ENCODE measurements around the gene MALAT1.
"Not testable (repeated sequence)": the region's sequence is repeated elsewhere in the genome, so short reads cannot be mapped to it uniquely, and the experiment has no call there.

The MALAT1 gene

DNA sequence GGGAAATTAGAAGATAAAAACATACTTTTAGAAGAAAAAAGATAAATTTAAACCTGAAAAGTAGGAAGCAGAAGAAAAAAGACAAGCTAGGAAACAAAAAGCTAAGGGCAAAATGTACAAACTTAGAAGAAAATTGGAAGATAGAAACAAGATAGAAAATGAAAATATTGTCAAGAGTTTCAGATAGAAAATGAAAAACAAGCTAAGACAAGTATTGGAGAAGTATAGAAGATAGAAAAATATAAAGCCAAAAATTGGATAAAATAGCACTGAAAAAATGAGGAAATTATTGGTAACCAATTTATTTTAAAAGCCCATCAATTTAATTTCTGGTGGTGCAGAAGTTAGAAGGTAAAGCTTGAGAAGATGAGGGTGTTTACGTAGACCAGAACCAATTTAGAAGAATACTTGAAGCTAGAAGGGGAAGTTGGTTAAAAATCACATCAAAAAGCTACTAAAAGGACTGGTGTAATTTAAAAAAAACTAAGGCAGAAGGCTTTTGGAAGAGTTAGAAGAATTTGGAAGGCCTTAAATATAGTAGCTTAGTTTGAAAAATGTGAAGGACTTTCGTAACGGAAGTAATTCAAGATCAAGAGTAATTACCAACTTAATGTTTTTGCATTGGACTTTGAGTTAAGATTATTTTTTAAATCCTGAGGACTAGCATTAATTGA lies 1.0 kb downstream of the MALAT1 start:
- no peak for DNase-seq

- peak; percentile 58 for DNase-seq
These were observed 1.7 kb downstream of the MALAT1 start for GRCh38 chr11:65500387-65501185.

- DNase-seq: no peak
These were observed 2.3 kb downstream of the MALAT1 start for GRCh38 chr11:65501186-65501471.

GRCh38 chr11:65501472-65502273 lies 2.8 kb downstream of the MALAT1 start:
- DNase-seq: no peak

GRCh38 chr11:65502274-65502554 lies 3.4 kb downstream of the MALAT1 start:
- DNase-seq: no peak

DNA sequence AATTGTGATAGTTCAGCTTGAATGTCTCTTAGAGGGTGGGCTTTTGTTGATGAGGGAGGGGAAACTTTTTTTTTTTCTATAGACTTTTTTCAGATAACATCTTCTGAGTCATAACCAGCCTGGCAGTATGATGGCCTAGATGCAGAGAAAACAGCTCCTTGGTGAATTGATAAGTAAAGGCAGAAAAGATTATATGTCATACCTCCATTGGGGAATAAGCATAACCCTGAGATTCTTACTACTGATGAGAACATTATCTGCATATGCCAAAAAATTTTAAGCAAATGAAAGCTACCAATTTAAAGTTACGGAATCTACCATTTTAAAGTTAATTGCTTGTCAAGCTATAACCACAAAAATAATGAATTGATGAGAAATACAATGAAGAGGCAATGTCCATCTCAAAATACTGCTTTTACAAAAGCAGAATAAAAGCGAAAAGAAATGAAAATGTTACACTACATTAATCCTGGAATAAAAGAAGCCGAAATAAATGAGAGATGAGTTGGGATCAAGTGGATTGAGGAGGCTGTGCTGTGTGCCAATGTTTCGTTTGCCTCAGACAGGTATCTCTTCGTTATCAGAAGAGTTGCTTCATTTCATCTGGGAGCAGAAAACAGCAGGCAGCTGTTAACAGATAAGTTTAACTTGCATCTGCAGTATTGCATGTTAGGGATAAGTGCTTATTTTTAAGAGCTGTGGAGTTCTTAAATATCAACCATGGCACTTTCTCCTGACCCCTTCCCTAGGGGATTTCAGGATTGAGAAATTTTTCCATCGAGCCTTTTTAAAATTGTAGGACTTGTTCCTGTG lies 3.9 kb downstream of the MALAT1 start:
- no peak for DNase-seq

DNA sequence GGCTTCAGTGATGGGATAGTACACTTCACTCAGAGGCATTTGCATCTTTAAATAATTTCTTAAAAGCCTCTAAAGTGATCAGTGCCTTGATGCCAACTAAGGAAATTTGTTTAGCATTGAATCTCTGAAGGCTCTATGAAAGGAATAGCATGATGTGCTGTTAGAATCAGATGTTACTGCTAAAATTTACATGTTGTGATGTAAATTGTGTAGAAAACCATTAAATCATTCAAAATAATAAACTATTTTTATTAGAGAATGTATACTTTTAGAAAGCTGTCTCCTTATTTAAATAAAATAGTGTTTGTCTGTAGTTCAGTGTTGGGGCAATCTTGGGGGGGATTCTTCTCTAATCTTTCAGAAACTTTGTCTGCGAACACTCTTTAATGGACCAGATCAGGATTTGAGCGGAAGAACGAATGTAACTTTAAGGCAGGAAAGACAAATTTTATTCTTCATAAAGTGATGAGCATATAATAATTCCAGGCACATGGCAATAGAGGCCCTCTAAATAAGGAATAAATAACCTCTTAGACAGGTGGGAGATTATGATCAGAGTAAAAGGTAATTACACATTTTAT lies 4.6 kb downstream of the MALAT1 start:
- no peak for DNase-seq

GRCh38 chr11:65503949-65504673 lies 5.3 kb downstream of the MALAT1 start:
- peak; percentile 41 for DNase-seq

DNA sequence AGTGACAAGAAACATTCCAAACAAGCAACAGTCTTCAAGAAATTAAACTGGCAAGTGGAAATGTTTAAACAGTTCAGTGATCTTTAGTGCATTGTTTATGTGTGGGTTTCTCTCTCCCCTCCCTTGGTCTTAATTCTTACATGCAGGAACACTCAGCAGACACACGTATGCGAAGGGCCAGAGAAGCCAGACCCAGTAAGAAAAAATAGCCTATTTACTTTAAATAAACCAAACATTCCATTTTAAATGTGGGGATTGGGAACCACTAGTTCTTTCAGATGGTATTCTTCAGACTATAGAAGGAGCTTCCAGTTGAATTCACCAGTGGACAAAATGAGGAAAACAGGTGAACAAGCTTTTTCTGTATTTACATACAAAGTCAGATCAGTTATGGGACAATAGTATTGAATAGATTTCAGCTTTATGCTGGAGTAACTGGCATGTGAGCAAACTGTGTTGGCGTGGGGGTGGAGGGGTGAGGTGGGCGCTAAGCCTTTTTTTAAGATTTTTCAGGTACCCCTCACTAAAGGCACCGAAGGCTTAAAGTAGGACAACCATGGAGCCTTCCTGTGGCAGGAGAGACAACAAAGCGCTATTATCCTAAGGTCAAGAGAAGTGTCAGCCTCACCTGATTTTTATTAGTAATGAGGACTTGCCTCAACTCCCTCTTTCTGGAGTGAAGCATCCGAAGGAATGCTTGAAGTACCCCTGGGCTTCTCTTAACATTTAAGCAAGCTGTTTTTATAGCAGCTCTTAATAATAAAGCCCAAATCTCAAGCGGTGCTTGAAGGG lies 6.0 kb downstream of the MALAT1 start:
- DNase-seq: no peak

DNA sequence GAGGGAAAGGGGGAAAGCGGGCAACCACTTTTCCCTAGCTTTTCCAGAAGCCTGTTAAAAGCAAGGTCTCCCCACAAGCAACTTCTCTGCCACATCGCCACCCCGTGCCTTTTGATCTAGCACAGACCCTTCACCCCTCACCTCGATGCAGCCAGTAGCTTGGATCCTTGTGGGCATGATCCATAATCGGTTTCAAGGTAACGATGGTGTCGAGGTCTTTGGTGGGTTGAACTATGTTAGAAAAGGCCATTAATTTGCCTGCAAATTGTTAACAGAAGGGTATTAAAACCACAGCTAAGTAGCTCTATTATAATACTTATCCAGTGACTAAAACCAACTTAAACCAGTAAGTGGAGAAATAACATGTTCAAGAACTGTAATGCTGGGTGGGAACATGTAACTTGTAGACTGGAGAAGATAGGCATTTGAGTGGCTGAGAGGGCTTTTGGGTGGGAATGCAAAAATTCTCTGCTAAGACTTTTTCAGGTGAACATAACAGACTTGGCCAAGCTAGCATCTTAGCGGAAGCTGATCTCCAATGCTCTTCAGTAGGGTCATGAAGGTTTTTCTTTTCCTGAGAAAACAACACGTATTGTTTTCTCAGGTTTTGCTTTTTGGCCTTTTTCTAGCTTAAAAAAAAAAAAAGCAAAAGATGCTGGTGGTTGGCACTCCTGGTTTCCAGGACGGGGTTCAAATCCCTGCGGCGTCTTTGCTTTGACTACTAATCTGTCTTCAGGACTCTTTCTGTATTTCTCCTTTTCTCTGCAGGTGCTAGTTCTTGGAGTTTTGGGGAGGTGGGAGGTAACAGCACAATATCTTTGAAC lies 6.8 kb downstream of the MALAT1 start:
- no peak for DNase-seq

DNA sequence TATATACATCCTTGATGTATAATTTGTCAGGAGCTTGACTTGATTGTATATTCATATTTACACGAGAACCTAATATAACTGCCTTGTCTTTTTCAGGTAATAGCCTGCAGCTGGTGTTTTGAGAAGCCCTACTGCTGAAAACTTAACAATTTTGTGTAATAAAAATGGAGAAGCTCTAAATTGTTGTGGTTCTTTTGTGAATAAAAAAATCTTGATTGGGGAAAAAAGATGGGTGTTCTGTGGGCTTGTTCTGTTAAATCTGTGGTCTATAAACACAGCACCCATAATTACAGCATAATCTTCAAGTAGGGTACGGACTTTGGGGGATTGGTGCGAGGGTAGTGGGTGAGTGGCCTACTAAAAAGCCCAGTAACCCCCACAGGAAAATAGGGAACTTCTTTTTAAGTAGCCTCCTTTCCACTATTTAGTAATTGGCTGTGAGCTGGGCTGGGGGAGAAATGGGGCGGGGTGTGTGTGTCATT lies 7.5 kb downstream of the MALAT1 start:
- DNase-seq: no peak

GRCh38 chr11:65506772-65507505 lies 8.1 kb downstream of the MALAT1 start:
- peak; percentile 36 for DNase-seq

DNA sequence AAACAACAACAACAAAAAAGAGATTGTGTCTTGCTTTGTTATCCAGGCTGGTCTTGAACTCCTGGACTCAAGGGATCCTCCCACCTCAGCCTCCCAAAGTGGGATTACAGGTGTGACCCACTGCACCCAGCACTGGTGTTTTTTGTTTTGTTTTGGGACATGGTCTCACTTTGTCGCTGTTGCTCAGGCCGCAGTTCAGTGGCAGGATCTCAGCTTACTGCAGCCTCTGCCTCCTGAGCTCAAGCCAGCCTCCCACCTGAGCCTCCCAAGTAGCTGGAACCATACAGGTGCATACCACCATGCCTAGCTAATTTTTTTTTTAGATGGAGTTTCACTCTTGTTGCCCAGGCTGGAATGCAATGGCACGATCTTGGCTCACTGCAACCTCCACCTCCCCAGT lies 13.5 kb downstream of the MALAT1 start:
- DNase-seq: not testable (repeated sequence)

GRCh38 chr11:65516135-65516968 lies 17.5 kb downstream of the MALAT1 start:
- DNase-seq: no peak

GRCh38 chr11:65518941-65519549 lies 20.2 kb downstream of the MALAT1 start:
- DNase-seq: not testable (repeated sequence)

GRCh38 chr11:65521777-65522521 lies 23.1 kb downstream of the MALAT1 start:
- DNase-seq: not testable (repeated sequence)
